SK-N-SH (cell line): ENCODE results near the gene GRAMD1B. TPM values are rescaled to one million over a fixed set of nuclear protein-coding genes. Genes with fewer than 3 reads are reported as not detected.

Experiments used
- CTCF ChIA-PET: fragments of 300-600, 350-600 bp; formaldehyde crosslinking; extraction: SDS; loops from one replicate; lab custom pipeline; 2021; lab: Yijun Ruan, JAX
- POLR2A ChIA-PET: fragments of 350-600 bp; sonication (Branson Sonifier 250); formaldehyde crosslinking; extraction: SDS; loops from one replicate; lab custom pipeline; 2020; ENCODE audit warnings: antibody characterized with exemption, inconsistent platforms; lab: Yijun Ruan, JAX
- DNase-seq: peaks from one replicate; pipeline ENCODE4 v3.0.0; 2012
- H2AFZ ChIP-seq: fragments of 200-600 bp; sonication (generic); 2 replicates; pipeline ENCODE4 v1.8.1; 2016; ENCODE audit warnings: antibody characterized with exemption, mild to moderate bottlenecking, low read depth
- H3F3A ChIP-seq: fragments of 200-600 bp; sonication (generic); replicated peaks from 2 replicates; pipeline ENCODE3; 2016; ENCODE audit warnings: antibody characterized with exemption, mild to moderate bottlenecking; ENCODE audit not compliant: insufficient read depth
- H3K27ac ChIP-seq, 2 experiments: fragments of 200-500 bp in 1 of 2; fragments of 200-600 bp in 1 of 2; sonication (Bioruptor generic) in 1 of 2; sonication (generic), shearing (Covaris generic) in 1 of 2; 2 replicates each; pipeline versions ENCODE4 v1.5.1 to v1.6.1; 2014 to 2016; ENCODE audit warnings: low read depth in 2 of 2, inconsistent platforms in 1 of 2, low read length in 1 of 2, mild to moderate bottlenecking in 1 of 2, mixed read lengths in 1 of 2
- H3K27me3 ChIP-seq: fragments of 200-600 bp; sonication (generic), shearing (Covaris generic); 2 replicates; pipeline ENCODE4 v1.6.1; 2016; ENCODE audit warnings: mixed run types; ENCODE audit not compliant: insufficient read depth
- H3K36me3 ChIP-seq, 2 experiments: fragments of 200-500 bp in 1 of 2; fragments of 200-600 bp in 1 of 2; sonication (Bioruptor generic) in 1 of 2; sonication (generic) in 1 of 2; replicated peaks in 1 of 2; 2 replicates each; pipeline versions ENCODE3 to v1.5.1; 2014 to 2016; ENCODE audit warnings: low read length in 1 of 2, mild to moderate bottlenecking in 1 of 2; ENCODE audit not compliant: insufficient read depth in 2 of 2, control insufficient read depth in 1 of 2
- H3K4me1 ChIP-seq, 2 experiments: fragments of 200-500 bp in 1 of 2; fragments of 200-600 bp in 1 of 2; sonication (Bioruptor generic) in 1 of 2; sonication (generic), shearing (Covaris generic) in 1 of 2; 2 replicates each; pipeline versions ENCODE4 v1.5.1 to v1.6.1; 2014 to 2016; ENCODE audit warnings: low read depth in 1 of 2, low read length in 1 of 2, mixed run types in 1 of 2; ENCODE audit not compliant: insufficient read depth in 2 of 2, control insufficient read depth in 1 of 2
- H3K4me2 ChIP-seq: fragments of 200-600 bp; sonication (generic), shearing (Covaris generic); 2 replicates; pipeline ENCODE4 v1.6.1; 2017; ENCODE audit warnings: mixed run types
- H3K4me3 ChIP-seq, 2 experiments: fragments of 200-500 bp in 1 of 2; fragments of 200-600 bp in 1 of 2; sonication (Bioruptor generic) in 1 of 2; sonication (generic), shearing (Covaris generic) in 1 of 2; 2 replicates each; pipeline versions ENCODE4 v1.5.1 to v1.8.1; 2014 to 2016; ENCODE audit warnings: low read depth in 2 of 2, inconsistent platforms in 1 of 2, low read length in 1 of 2, mild to moderate bottlenecking in 1 of 2, mixed read lengths in 1 of 2, moderate library complexity in 1 of 2
- H3K79me2 ChIP-seq: fragments of 200-600 bp; sonication (generic); 2 replicates; pipeline ENCODE4 v1.8.1; 2017; ENCODE audit warnings: mild to moderate bottlenecking; ENCODE audit not compliant: insufficient read depth
- H3K9ac ChIP-seq: fragments of 200-600 bp; sonication (generic); 2 replicates; pipeline ENCODE4 v1.6.1; 2017; ENCODE audit warnings: mixed run types
- H3K9me2 ChIP-seq: fragments of 200-600 bp; sonication (generic); 2 replicates; pipeline ENCODE4 v1.6.1; 2017; ENCODE audit warnings: mixed run types
- H3K9me3 ChIP-seq: fragments of 200-600 bp; sonication (generic); 2 replicates; pipeline ENCODE4 v1.6.1; 2017; ENCODE audit warnings: mixed run types, mild to moderate bottlenecking, moderate library complexity
- H4K20me1 ChIP-seq: fragments of 200-600 bp; sonication (generic); 2 replicates; pipeline ENCODE4 v1.6.1; 2017; ENCODE audit warnings: mild to moderate bottlenecking, mixed run types; ENCODE audit not compliant: insufficient read depth
- CHD2 ChIP-seq: fragments of 150-350 bp; IDR thresholded peaks from 2 replicates; pipeline ENCODE4 v1.6.1; 2018; ENCODE audit warnings: low read length; ENCODE audit not compliant: partially characterized antibody
- CTCF ChIP-seq: fragments of 200-600 bp; sonication (generic); IDR thresholded peaks from 2 replicates; pipeline ENCODE4 v1.6.1; 2017; ENCODE audit warnings: antibody characterized with exemption, mild to moderate bottlenecking, moderate library complexity
- ELF1 ChIP-seq: IDR thresholded peaks from 2 replicates; pipeline ENCODE4 v1.4.0; 2012
- EP300 ChIP-seq, 2 experiments: IDR thresholded peaks; 2 replicates each; pipeline versions ENCODE4 v1.4.0 to v1.6.1; 2012; ENCODE audit warnings: borderline replicate concordance in 1 of 2, low read depth in 1 of 2, low read length in 1 of 2
- EZH2phosphoT487 ChIP-seq: fragments of 200-600 bp; sonication (generic); IDR thresholded peaks from 2 replicates; pipeline ENCODE4 v1.6.1; 2017; ENCODE audit warnings: low read depth, mixed run types, mild to moderate bottlenecking, antibody characterized with exemption, moderate library complexity, borderline replicate concordance
- FOXJ3 ChIP-seq: sonication (generic); formaldehyde crosslinking; IDR thresholded peaks from 2 replicates; pipeline ENCODE4 v1.5.1; 2020; ENCODE audit warnings: mild to moderate bottlenecking, missing genetic modification reagents
- FOXM1 ChIP-seq: IDR thresholded peaks from 2 replicates; pipeline ENCODE4 v1.4.0; 2012; ENCODE audit warnings: low read depth, mild to moderate bottlenecking
- GABPA ChIP-seq: IDR thresholded peaks from 2 replicates; pipeline ENCODE4 v1.4.0; 2012; ENCODE audit warnings: low read depth, mild to moderate bottlenecking
- GATA2 ChIP-seq: sonication (generic); formaldehyde crosslinking; IDR thresholded peaks from 2 replicates; pipeline ENCODE4 v1.5.0; 2020; ENCODE audit warnings: mild to moderate bottlenecking, missing genetic modification reagents
- IRF3 ChIP-seq: fragments of 150-350 bp; IDR thresholded peaks from 2 replicates; pipeline ENCODE4 v1.6.1; 2016; ENCODE audit warnings: mild to moderate bottlenecking, low read depth, low read length
- JUND ChIP-seq: IDR thresholded peaks from 2 replicates; pipeline ENCODE4 v1.4.0; 2012
- MAX ChIP-seq: IDR thresholded peaks from 2 replicates; pipeline ENCODE4 v1.4.0; 2012; ENCODE audit warnings: low read depth
- MEF2A ChIP-seq: IDR thresholded peaks from 2 replicates; pipeline ENCODE4 v1.4.0; 2012; ENCODE audit warnings: low read depth, borderline replicate concordance
- MXI1 ChIP-seq: IDR thresholded peaks from 2 replicates; pipeline ENCODE4 v1.6.1; 2012; ENCODE audit warnings: mild to moderate bottlenecking, low read depth, low read length, improper control_type of control experiment
- NFIC ChIP-seq: IDR thresholded peaks from 2 replicates; pipeline ENCODE4 v1.4.0; 2012; ENCODE audit warnings: borderline replicate concordance
- NRF1 ChIP-seq: IDR thresholded peaks from 2 replicates; pipeline ENCODE4 v1.6.1; 2012; ENCODE audit warnings: low read depth, mild to moderate bottlenecking, low read length
- RCOR1 ChIP-seq: fragments of 150-350 bp; IDR thresholded peaks from 2 replicates; pipeline ENCODE4 v1.6.1; 2017; ENCODE audit warnings: antibody characterized with exemption, low read length
- RFX5 ChIP-seq: IDR thresholded peaks from 2 replicates; pipeline ENCODE4 v1.6.1; 2012; ENCODE audit warnings: mild to moderate bottlenecking, improper control_type of control experiment, low read length
- RXRA ChIP-seq: IDR thresholded peaks from 2 replicates; pipeline ENCODE4 v1.4.0; 2012; ENCODE audit warnings: low read depth, mild to moderate bottlenecking, borderline replicate concordance
- SIN3A ChIP-seq: IDR thresholded peaks from 2 replicates; pipeline ENCODE4 v1.6.1; 2012; ENCODE audit warnings: low read depth, mild to moderate bottlenecking, low read length, moderate library complexity, borderline replicate concordance
- SMC3 ChIP-seq: IDR thresholded peaks from 2 replicates; pipeline ENCODE4 v1.6.1; 2012; ENCODE audit warnings: low read depth, low read length, improper control_type of control experiment
- TCF12 ChIP-seq: IDR thresholded peaks from 2 replicates; pipeline ENCODE4 v1.4.0; 2012
- USF1 ChIP-seq: IDR thresholded peaks from 2 replicates; pipeline ENCODE4 v1.4.0; 2012; ENCODE audit warnings: low read depth, borderline replicate concordance
- USF2 ChIP-seq: fragments of 150-350 bp; IDR thresholded peaks from 2 replicates; pipeline ENCODE4 v1.6.1; 2017; ENCODE audit warnings: antibody characterized with exemption, low read length, low read depth, borderline replicate concordance
- YY1 ChIP-seq: IDR thresholded peaks from 2 replicates; pipeline ENCODE4 v1.4.0; 2012; ENCODE audit warnings: low read depth, mild to moderate bottlenecking
- ZBTB33 ChIP-seq: IDR thresholded peaks from 2 replicates; pipeline ENCODE4 v1.4.0; 2012; ENCODE audit warnings: low read depth, borderline replicate concordance
- WGBS: methylation state at CpG from one replicate; pipeline ENCODE4 v1.1.6; 2017; ENCODE audit warnings: low lambda C conversion rate; 5-methylcytosine and 5-hydroxymethylcytosine counted together
- polyA plus RNA-seq, 3 experiments: library from polyadenylated mRNA; depleted of rRNA; stranded (reverse); fragments of >200 nt; gene quantifications; 2 replicates each; pipeline ENCODE4 v1.2.3, GENCODE V29; 2012

GRAMD1B gene
- polyA plus RNA-seq, 1 of the 3 experiments (the other 2 are of a cell fraction), result 14.5 TPM

DNA sequence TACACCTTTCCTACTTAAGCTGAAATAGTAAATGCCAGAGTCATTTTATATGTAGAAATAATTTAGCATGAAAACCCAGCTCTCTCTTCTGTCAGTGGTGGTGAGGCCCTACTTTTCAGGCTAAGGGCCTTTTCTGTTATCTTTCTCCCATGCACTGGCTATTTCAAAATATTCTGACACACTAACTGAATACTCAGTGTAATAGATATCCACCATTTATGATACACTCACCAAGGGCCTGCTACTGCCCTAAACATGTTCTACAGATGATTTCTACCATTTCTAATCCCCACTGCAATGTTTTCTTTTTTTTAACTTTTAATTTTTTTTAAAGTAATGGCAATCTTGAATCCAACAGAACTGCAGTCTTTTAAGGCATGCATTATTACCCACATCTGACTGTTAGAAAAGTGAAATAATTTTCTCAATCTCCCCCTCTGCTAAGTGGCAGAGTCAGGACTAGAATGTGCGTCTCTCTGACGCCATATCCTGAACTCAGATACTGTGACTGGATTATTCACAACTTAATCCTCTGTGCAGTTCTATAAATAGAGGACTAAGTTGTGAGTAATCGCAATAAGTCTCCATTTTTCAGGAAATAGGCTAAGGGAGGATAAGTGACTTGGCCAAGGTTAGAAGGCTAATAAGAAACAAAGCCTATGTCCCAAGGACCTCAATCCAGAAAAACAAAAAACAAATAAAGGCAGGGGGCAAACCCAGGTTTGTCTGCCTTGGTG is 44.0 kb downstream of the GRAMD1B start:
- no peaks in the 10 kb centered on the region for H3K9me2 ChIP-seq
- no peaks in the 10 kb centered on the region for H3K27me3 ChIP-seq
- H3F3A ChIP-seq, result peaks cover 16% of the 10 kb centered on the region
- 16% methylated on average over 3 of the region's 3 CpGs for WGBS
- CTCF ChIA-PET, result interaction anchor here (1.0 to 9.5 kb wide), 13 partner anchors 7 to 371 kb away, joined by 3 to 198 read pairs (median 4); no protein-coding TSS in a partner anchor
- no peaks in the 10 kb centered on the region for H3K9me3 ChIP-seq
- DNase-seq, result no peak
- H3K79me2 ChIP-seq, result peaks cover 29% of the 10 kb centered on the region; the same call in 1 of the 2 replicates
- H3K27ac ChIP-seq, result peak overlapping the region; percentile 23 to 96; a peak in 3 of 4 replicates
- no peaks in the 10 kb centered on the region for H3K36me3 ChIP-seq
- peak overlapping the region; percentile 80 for H2AFZ ChIP-seq
- H3K9ac ChIP-seq, result peak overlapping the region; percentile 60
- H3K4me1 ChIP-seq, result peaks cover 10 to 37% of the 10 kb centered on the region in 2 experiments; a peak in 3 of 4 replicates
- no peak overlapping the region for H3K4me3 ChIP-seq
- peak overlapping the region; percentile 27 for H3K4me2 ChIP-seq
- H4K20me1 ChIP-seq, result no peaks in the 10 kb centered on the region
- POLR2A ChIA-PET, result no interaction called here
- TF ChIP-seq SIN3A (no peak), NRF1 (no peak), JUND (peak; percentile 75), ELF1 (peak; percentile 41; the same call in 1 of the 2 replicates), TCF12 (peak; percentile 58), MXI1 (no peak), GATA2 (CRISPR knock-in tag) (no peak), MEF2A (peak; percentile 94), RXRA (no peak), YY1 (peak; percentile 24; the same call in 1 of the 2 replicates), MAX (no peak), USF1 (no peak), RFX5 (no peak), EP300 (IDR thresholded peaks at IDR 0.05; ENCODE audit: borderline replicate concordance in 1 of 2, low read depth in 1 of 2, low read length in 1 of 2) (peak in 1 of 2 experiments; percentile 69; a peak in 1 of 4 replicates), EZH2phosphoT487 (no peak), IRF3 (no peak), ZBTB33 (no peak), GABPA (no peak; the same call in 1 of the 2 replicates), USF2 (no peak), NFIC (no peak; the same call in 1 of the 2 replicates), CTCF (no peak), CHD2 (no peak), RCOR1 (no peak), FOXJ3 (CRISPR knock-in tag) (no peak), SMC3 (no peak), FOXM1 (no peak)
